Mucosa of gallbladder (tissue), 1 donor: ENCODE data around the gene SQSTM1. TPM values are rescaled to one million over a fixed set of nuclear protein-coding genes. Genes with fewer than 3 reads are reported as not detected.

Experiments used
- DNase-seq: peaks from one replicate; pipeline ENCODE4 v3.0.0-alpha.2; 2020; ENCODE audit warnings: low spot score
- total RNA-seq: library from RNA; stranded (reverse); gene quantifications from one replicate; pipeline ENCODE4 v1.2.1, GENCODE V29; 2021
- donor health status: DM: no; HTN: no; CAD: no.

SQSTM1 gene
- total RNA-seq, 1 donor from 2014 or later: 711 TPM

GRCh38 chr5:179805529-179806249 is 15.0 kb upstream of the SQSTM1 start:
- peak; percentile 33 for DNase-seq

GRCh38 chr5:179806250-179807048 is 14.3 kb upstream of the SQSTM1 start, which contains the start of gene MGAT4B:
Gene MGAT4B, minus strand, starts transcription at chr5:179806866. Its CDS starts 283 bp downstream, at chr5:179806583.
- peak; percentile 78 for DNase-seq

GRCh38 chr5:179812135-179812825 is 8.4 kb upstream of the SQSTM1 start:
- DNase-seq: no peak

GRCh38 chr5:179812997-179813607 is 7.6 kb upstream of the SQSTM1 start:
- DNase-seq: no peak

GRCh38 chr5:179814090-179814489 is 6.6 kb upstream of the SQSTM1 start:
- no peak for DNase-seq

GRCh38 chr5:179815491-179816249 is 5.0 kb upstream of the SQSTM1 start:
- no peak for DNase-seq

GRCh38 chr5:179816401-179816795 is 4.3 kb upstream of the SQSTM1 start:
- DNase-seq: no peak

- DNase-seq: no peak
Measured at GRCh38 chr5:179816796-179817469, 3.8 kb upstream of the SQSTM1 start.

GRCh38 chr5:179817470-179817840 is 3.2 kb upstream of the SQSTM1 start:
- no peak for DNase-seq

- no peak for DNase-seq
Measured at GRCh38 chr5:179817890-179818745, 2.6 kb upstream of the SQSTM1 start.

- peak; percentile 96 for DNase-seq
Measured at GRCh38 chr5:179818746-179819295, 1.9 kb upstream of the SQSTM1 start.

GRCh38 chr5:179819296-179820126 is 1.2 kb upstream of the SQSTM1 start:
- peak; percentile 74 for DNase-seq

GRCh38 chr5:179820127-179820482 is 600 bp upstream of the SQSTM1 start:
- DNase-seq: no peak

GRCh38 chr5:179821298-179822058 is 773 bp downstream of the SQSTM1 start:
- DNase-seq: peak; percentile 96

- DNase-seq: no peak
Measured at GRCh38 chr5:179822059-179822432, 1.3 kb downstream of the SQSTM1 start.

GRCh38 chr5:179822444-179822990 is 1.8 kb downstream of the SQSTM1 start:
- no peak for DNase-seq

GRCh38 chr5:179823937-179824744 is 3.4 kb downstream of the SQSTM1 start:
- no peak for DNase-seq
